CD4-positive, alpha-beta T cell (primary cell): ENCODE data around the gene BICD1. TPM values are rescaled to one million over a fixed set of nuclear protein-coding genes. Genes with fewer than 3 reads are reported as not detected.

Experiments used
- ATAC-seq: fragments of 200-7000 bp; cut with Tn5 transposase; one replicate; pipeline ENCODE4 v1.10.0; 2022; ENCODE audit warnings: mild to moderate bottlenecking; ENCODE audit not compliant: poor library complexity
- CTCF ChIA-PET: fragments of 350-600 bp; sonication (Branson Sonifier 250); formaldehyde crosslinking; loops from one replicate; lab custom pipeline; 2021; ENCODE audit warnings: antibody characterized with exemption, inconsistent platforms; lab: Charles Lee
- POLR2A ChIA-PET: fragments of 350-600 bp; sonication (Branson Sonifier 250); formaldehyde crosslinking; loops from one replicate; lab custom pipeline; 2021; ENCODE audit warnings: antibody characterized with exemption, inconsistent platforms; lab: Charles Lee
- DNase-seq, 14 experiments: peaks; one replicate each; pipeline ENCODE4 v3.0.0-alpha.2; 2013 to 2020; ENCODE audit warnings: mixed read lengths in 2 of 14
- H3K27ac ChIP-seq, 2 donors: one replicate each; pipeline versions ENCODE4 v1.5.1 to v1.7.0; 2013; ENCODE audit warnings: low read length in 2 of 2, low read depth in 1 of 2, mild to moderate bottlenecking in 1 of 2
- H3K27me3 ChIP-seq, 2 experiments: 1 replicate in 1 of 2; 2 replicates in 1 of 2; pipeline versions ENCODE4 v1.6.1 to v1.7.0; 2013; ENCODE audit warnings: low read length in 2 of 2, control low read depth in 1 of 2, mild to moderate bottlenecking in 1 of 2, moderate library complexity in 1 of 2; ENCODE audit not compliant: insufficient read depth in 2 of 2, control insufficient read depth in 1 of 2
- H3K36me3 ChIP-seq: one replicate; pipeline ENCODE4 v1.6.1; 2013; ENCODE audit warnings: low read length, control low read depth; ENCODE audit not compliant: insufficient read depth
- H3K4me1 ChIP-seq: one replicate; pipeline ENCODE4 v1.6.1; 2013; ENCODE audit warnings: low read length, control low read depth; ENCODE audit not compliant: insufficient read depth
- H3K4me3 ChIP-seq: one replicate; pipeline ENCODE4 v1.5.1; 2013; ENCODE audit warnings: mild to moderate bottlenecking, low read length, moderate library complexity
- H3K9me3 ChIP-seq, 2 experiments: 1 replicate in 1 of 2; 2 replicates in 1 of 2; pipeline versions ENCODE4 v1.6.1 to v1.7.0; 2013; ENCODE audit warnings: low read length in 2 of 2, mild to moderate bottlenecking in 2 of 2, control low read depth in 1 of 2, moderate library complexity in 1 of 2; ENCODE audit not compliant: control insufficient read depth in 1 of 2, insufficient read depth in 1 of 2
- H3K27ac Mint-ChIP-seq: one replicate; pipeline ENCODE4 v1.8.0; 2020; ENCODE audit warnings: mixed read lengths
- H3K27me3 Mint-ChIP-seq: one replicate; pipeline ENCODE4 v1.8.0; 2021; ENCODE audit warnings: mixed read lengths
- H3K36me3 Mint-ChIP-seq: one replicate; pipeline ENCODE4 v1.8.0; 2021; ENCODE audit warnings: low read depth, mixed read lengths
- H3K4me1 Mint-ChIP-seq: one replicate; pipeline ENCODE4 v1.8.0; 2021; ENCODE audit warnings: low read depth, mixed read lengths
- H3K4me3 Mint-ChIP-seq: one replicate; pipeline ENCODE4 v1.8.0; 2020; ENCODE audit warnings: mild to moderate bottlenecking, mixed read lengths
- H3K9me3 Mint-ChIP-seq: one replicate; pipeline ENCODE4 v1.8.0; 2020; ENCODE audit warnings: mixed read lengths
- intact Hi-C, 2 experiments: fragments of 100-400 bp; cut with DNase I in 1 of 2; cut with micrococcal nuclease in 1 of 2; formaldehyde crosslinking; loops; one replicate each; pipeline versions ENCODE4 v1.15.1 to v1.9.0; 2023 to 2025; cut with DNase I, micrococcal nuclease
- total RNA-seq, 174 experiments: library from RNA in 2 of 174; stranded (reverse) in 2 of 174; gene quantifications; one replicate each; pipeline ENCODE4 v1.2.3 and lab custom pipeline; 2021 to 2026
- TF ChIP-seq, protein P1 (sequence below): fragments of 200-600 bp; IDR thresholded peaks from one replicate; pipeline ENCODE4 v1.8.0; 2022; ENCODE audit warnings: antibody characterized with exemption, mild to moderate bottlenecking

BICD1 gene
- total RNA-seq, 2 experiments from 2014 or later = 13.5 to 14.3 TPM

DNA sequence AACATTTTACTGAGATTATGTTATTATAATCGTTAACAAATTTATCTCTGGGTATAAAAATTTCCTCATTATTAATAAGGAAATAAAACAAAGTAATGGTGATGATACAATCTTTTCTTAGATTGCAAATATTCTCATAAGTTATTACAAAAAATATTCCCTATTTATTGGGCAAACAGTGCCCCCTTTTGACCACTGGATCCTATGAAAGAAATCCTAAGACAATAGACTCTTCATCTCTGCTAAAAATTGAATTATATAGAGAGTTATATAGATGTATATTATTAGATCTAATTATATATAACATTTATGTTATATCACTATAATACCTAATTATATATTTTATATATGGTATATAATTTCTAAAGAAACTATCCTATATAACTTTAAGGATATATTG lies 198.5 kb downstream of the BICD1 start:
- peaks cover 8% of the 10 kb centered on the region for H3K36me3 ChIP-seq
- no peak overlapping the region for H3K27ac ChIP-seq
- H3K27me3 Mint-ChIP-seq = no peaks in the 10 kb centered on the region
- H3K4me3 ChIP-seq = no peak overlapping the region
- ChIA-PET POLR2A (interaction anchor here (1.3 kb wide), 1 partner anchor 652 kb away, joined by 5 read pairs; no protein-coding TSS in a partner anchor), CTCF (interaction anchor here (1.1 kb wide), 1 partner anchor 652 kb away, joined by 4 read pairs; no protein-coding TSS in a partner anchor)
- no peaks in the 10 kb centered on the region for H3K27me3 ChIP-seq
- no peaks in the 10 kb centered on the region for H3K9me3 ChIP-seq
- H3K27ac Mint-ChIP-seq = no peak overlapping the region
- intact Hi-C loops = loop anchor here (2.0 to 10.0 kb wide), 5 partner anchors 244 to 902 kb away; no protein-coding TSS in a partner anchor
- ATAC-seq (no peak), DNase-seq (peak in 4 of 14 experiments; percentile 32 to 69 (median 57))
- H3K9me3 Mint-ChIP-seq = no peaks in the 10 kb centered on the region
- peaks cover 6% of the 10 kb centered on the region for H3K4me1 Mint-ChIP-seq
- TF ChIP-seq, protein P1, sequence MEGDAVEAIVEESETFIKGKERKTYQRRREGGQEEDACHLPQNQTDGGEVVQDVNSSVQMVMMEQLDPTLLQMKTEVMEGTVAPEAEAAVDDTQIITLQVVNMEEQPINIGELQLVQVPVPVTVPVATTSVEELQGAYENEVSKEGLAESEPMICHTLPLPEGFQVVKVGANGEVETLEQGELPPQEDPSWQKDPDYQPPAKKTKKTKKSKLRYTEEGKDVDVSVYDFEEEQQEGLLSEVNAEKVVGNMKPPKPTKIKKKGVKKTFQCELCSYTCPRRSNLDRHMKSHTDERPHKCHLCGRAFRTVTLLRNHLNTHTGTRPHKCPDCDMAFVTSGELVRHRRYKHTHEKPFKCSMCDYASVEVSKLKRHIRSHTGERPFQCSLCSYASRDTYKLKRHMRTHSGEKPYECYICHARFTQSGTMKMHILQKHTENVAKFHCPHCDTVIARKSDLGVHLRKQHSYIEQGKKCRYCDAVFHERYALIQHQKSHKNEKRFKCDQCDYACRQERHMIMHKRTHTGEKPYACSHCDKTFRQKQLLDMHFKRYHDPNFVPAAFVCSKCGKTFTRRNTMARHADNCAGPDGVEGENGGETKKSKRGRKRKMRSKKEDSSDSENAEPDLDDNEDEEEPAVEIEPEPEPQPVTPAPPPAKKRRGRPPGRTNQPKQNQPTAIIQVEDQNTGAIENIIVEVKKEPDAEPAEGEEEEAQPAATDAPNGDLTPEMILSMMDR = peak; percentile 74
- no peak overlapping the region for H3K4me3 Mint-ChIP-seq
- H3K4me1 ChIP-seq = no peaks in the 10 kb centered on the region
- peaks cover 8% of the 10 kb centered on the region for H3K36me3 Mint-ChIP-seq

DNA sequence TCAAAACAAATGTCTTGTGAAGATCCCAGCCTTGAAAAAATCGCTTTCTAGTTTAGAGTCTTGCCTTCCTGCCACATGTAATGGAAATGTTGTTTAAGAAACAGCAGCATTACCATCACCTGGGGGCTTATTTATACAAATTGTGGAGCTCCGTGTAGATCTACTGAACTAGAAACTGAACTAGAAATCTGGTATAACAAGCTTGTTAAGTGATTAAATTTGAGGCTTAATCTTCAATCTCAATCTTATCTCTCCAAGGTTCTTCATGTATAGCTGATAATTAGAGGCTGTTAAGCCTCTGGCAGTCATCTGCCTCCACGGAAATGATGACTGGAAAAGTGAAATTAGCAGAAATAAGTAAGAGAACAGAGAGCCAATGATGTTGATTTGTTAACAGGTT lies 200.7 kb downstream of the BICD1 start:
- Histone ChIP-seq H3K36me3 (peaks cover 8% of the 10 kb centered on the region), H3K27me3 (no peaks in the 10 kb centered on the region), H3K4me3 (no peak overlapping the region), H3K9me3 (no peaks in the 10 kb centered on the region), H3K4me1 (no peaks in the 10 kb centered on the region), H3K27ac (no peak overlapping the region)
- CTCF ChIA-PET = interaction anchor here (1.0 to 1.7 kb wide), 3 partner anchors 17 to 654 kb away, joined by 3 read pairs; no protein-coding TSS in a partner anchor
- POLR2A ChIA-PET = no interaction called here
- DNase-seq (no peak), ATAC-seq (no peak)
- Mint-ChIP-seq H3K36me3 (peaks cover 8% of the 10 kb centered on the region), H3K9me3 (no peaks in the 10 kb centered on the region), H3K27ac (no peak overlapping the region), H3K4me3 (no peak overlapping the region), H3K4me1 (peaks cover 8% of the 10 kb centered on the region), H3K27me3 (no peaks in the 10 kb centered on the region)
- TF ChIP-seq, protein P1 = no peak
- intact Hi-C loops = loop anchor here in 1 of 2 experiments (10.0 kb wide), 1 partner anchor 343 kb away; no protein-coding TSS in a partner anchor

DNA sequence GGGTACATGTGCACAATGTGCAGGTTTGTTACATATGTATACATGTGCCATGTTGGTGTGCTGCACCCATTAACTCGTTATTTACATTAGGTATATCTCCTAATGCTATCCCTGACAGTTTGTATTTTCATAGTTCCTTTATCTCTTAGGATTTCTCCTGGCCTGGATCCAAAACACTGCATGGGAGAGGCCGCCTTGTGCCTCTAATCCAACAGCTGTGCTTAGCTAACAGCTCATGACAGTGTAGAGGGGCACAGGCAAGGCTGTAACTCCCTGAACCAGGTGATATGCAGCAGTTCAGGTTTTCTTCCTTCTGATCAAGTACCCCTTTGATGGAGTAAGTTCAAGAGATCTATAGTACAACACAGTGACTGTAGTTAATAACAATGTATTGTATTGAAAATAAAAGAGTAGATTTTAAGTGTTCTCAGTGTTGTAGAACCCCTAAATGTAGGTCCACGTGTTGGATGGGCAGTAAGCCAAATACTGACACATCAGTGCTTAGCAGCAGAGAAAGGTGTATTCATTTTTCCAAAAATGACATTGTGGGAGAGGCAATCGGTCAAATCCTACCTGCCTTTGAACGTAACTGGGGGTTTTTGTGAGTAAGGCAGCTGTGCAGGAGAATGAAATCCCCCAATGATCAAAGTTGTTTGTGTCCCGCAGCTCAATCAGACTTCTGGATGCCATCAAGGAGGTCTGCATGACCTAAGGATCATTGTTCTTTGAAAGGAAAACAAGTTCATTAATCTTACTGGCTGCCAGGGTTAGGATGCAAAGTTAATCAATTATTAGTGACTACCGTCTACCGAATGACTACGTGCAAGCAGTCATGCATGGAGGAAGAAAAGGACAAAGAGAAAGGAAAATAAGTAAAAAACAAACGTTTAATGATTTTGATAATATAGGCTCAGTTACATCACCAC lies 203.4 kb downstream of the BICD1 start:
- Mint-ChIP-seq H3K27me3 (no peaks in the 10 kb centered on the region), H3K4me1 (peaks cover 6% of the 10 kb centered on the region), H3K36me3 (peaks cover 8% of the 10 kb centered on the region), H3K27ac (no peak overlapping the region), H3K9me3 (no peaks in the 10 kb centered on the region), H3K4me3 (no peak overlapping the region)
- intact Hi-C loops = loop anchor here (2.0 to 10.0 kb wide), 3 partner anchors 345 to 651 kb away; partner anchors contain the start of genes ETFBKMT (in 1 of the 2) and RESF1 (in 1 of the 2)
- Histone ChIP-seq H3K4me3 (no peak overlapping the region), H3K27me3 (no peaks in the 10 kb centered on the region), H3K36me3 (peaks cover 8% of the 10 kb centered on the region), H3K9me3 (no peaks in the 10 kb centered on the region), H3K4me1 (no peaks in the 10 kb centered on the region), H3K27ac (no peak overlapping the region)
- no peak for DNase-seq
- CTCF ChIA-PET = interaction anchor here (1.5 to 2.6 kb wide), 2 partner anchors 249 to 250 kb away, joined by 4 to 10 read pairs; no protein-coding TSS in a partner anchor
- TF ChIP-seq, protein P1 = no peak
- POLR2A ChIA-PET = no interaction called here
- ATAC-seq = no peak
